ENCODE measurements around the gene KCNC4. TPM values are rescaled to one million over a fixed set of nuclear protein-coding genes. Genes with fewer than 3 reads are reported as not detected.

Gene KCNC4
- total RNA-seq, 2 donors from 2014 or later, result 6.7 to 8.4 TPM

DNA sequence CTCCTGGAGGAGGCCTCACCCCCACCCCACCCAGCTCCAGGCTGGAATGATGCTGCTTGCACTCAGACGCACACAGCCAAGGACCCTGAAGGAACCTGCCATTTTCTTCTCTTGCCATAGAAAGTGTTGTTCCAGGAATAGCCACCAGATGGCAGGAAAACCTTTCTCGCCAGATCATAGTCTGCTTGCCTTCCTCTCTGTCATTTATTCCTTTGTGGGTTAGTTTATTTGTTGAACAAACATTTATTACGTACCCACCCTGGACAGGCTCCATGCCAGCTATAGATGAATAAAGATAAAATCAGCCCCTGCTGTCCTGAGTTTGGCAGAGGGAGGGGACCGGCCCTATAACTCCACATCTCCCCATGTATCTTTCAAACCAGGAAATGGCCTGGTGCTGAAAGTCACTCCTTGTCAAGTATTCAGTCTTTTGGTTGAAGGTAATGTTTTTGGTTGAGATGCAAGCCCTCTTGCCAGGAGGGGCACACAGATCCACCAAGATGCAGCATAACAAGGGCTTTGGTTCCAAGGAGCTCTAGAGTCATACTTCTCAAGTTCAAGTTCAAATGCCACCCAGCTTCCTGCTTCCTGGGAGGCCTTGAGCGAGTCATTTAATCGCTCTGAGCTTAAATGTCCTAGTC is 7.0 kb upstream of the KCNC4 start:
- Histone ChIP-seq H3K27me3 (no peaks in the 10 kb centered on the region), H3K36me3 (no peaks in the 10 kb centered on the region), H3K27ac (peak overlapping the region; percentile 82), H3K4me1 (no peaks in the 10 kb centered on the region), H3K4me3 (no peak overlapping the region), H3K9me3 (no peaks in the 10 kb centered on the region), H3K9ac (ENCODE audit: low read depth in 2 of 2, low read length in 2 of 2) (peak overlapping the region in 1 of 2 donors; percentile 41)
- TF ChIP-seq CTCF (IDR thresholded peaks at IDR 0.05), result peak; percentile 93
- peak; percentile 84 for DNase-seq
- intact Hi-C loops (cut with DNase I), result loop anchor here (5.0 to 10.0 kb wide), 2 partner anchors 214 to 292 kb away; no protein-coding TSS in a partner anchor

DNA sequence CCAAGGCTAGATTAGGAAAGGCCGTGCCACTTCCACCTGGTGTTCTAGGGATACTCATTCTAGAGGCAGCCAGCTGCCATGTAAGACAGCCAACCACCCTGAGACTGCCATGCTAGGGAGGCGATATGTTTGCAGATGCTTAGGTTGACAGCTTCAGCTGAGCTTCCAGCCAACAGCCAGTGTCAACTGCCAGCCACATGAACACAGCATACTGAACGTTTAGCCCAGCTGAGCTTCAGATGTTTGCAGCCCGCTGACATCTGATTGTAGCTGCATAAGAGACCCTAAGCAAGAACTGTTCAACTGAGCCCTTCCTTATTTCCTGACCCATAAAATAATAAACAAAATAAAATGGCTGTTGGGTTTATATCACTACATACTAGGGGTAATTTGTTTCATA is 5.0 kb upstream of the KCNC4 start:
- no peak overlapping the region for H3K27ac ChIP-seq
- no peak for TF ChIP-seq CTCF (IDR thresholded peaks at IDR 0.05)
- H3K9me3 ChIP-seq, result no peaks in the 10 kb centered on the region
- H3K4me1 ChIP-seq, result no peaks in the 10 kb centered on the region
- H3K36me3 ChIP-seq, result no peaks in the 10 kb centered on the region
- H3K27me3 ChIP-seq, result no peaks in the 10 kb centered on the region
- DNase-seq, result no peak
- intact Hi-C loops (cut with DNase I), result loop anchor here (10.0 kb wide), 1 partner anchor 290 kb away; no protein-coding TSS in a partner anchor
- no peak overlapping the region for H3K4me3 ChIP-seq
- H3K9ac ChIP-seq (ENCODE audit: low read depth in 2 of 2, low read length in 2 of 2), result no peak overlapping the region

- Histone ChIP-seq H3K4me1 (no peaks in the 10 kb centered on the region), H3K9ac (ENCODE audit: low read depth in 2 of 2, low read length in 2 of 2) (no peak overlapping the region), H3K27ac (no peak overlapping the region), H3K36me3 (no peaks in the 10 kb centered on the region), H3K9me3 (no peaks in the 10 kb centered on the region), H3K4me3 (no peak overlapping the region), H3K27me3 (no peaks in the 10 kb centered on the region)
- DNase-seq, result no peak
- no peak for TF ChIP-seq CTCF (IDR thresholded peaks at IDR 0.05)
- intact Hi-C loops (cut with DNase I), result loop anchor here (2.0 to 10.0 kb wide), 2 partner anchors 107 to 289 kb away; no protein-coding TSS in a partner anchor
Measured at GRCh38 chr1:110205591-110206155, 4.4 kb upstream of the KCNC4 start.

DNA sequence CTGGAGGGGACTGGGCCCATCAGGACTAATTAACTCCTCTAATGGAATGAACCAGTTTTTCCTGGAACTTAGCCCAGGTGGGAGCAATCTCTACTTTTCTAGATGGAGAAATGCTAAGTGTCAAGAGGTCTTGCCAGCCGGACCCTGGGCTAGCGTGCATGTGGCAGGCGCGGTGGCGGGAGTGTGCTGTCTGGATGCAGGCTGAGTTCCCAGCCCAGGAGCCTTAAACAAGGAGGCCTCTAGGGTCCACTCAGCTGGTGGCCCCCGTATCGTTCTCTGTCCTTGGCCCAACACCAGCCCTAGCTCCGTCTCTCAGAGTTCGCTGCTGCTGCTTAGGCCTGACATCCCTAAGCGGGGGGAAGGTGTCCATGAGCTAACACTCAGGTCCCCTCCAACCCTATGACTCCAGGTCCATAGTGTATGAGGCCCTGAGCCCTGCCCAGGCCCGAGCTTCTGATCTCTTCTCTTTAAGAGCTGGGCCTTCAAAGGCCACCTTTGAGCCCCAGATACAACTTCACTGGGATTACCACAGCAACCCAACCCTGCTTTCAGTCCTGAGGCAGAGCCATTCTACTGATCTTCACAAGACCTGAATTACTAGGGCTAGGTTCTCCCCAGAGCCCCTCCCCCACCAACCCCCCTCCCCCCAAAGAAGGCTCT is 3.7 kb upstream of the KCNC4 start:
- no peak overlapping the region for H3K9ac ChIP-seq (ENCODE audit: low read depth in 2 of 2, low read length in 2 of 2)
- no peaks in the 10 kb centered on the region for H3K27me3 ChIP-seq
- TF ChIP-seq CTCF (IDR thresholded peaks at IDR 0.05), result no peak
- H3K4me3 ChIP-seq, result no peak overlapping the region
- H3K36me3 ChIP-seq, result no peaks in the 10 kb centered on the region
- H3K27ac ChIP-seq, result no peak overlapping the region
- H3K9me3 ChIP-seq, result no peaks in the 10 kb centered on the region
- no peak for DNase-seq
- no peaks in the 10 kb centered on the region for H3K4me1 ChIP-seq
- intact Hi-C loops (cut with DNase I), result loop anchor here (2.0 to 10.0 kb wide), 2 partner anchors 106 to 288 kb away; no protein-coding TSS in a partner anchor

GRCh38 chr1:110207831-110208230 is 2.3 kb upstream of the KCNC4 start:
- Histone ChIP-seq H3K36me3 (no peaks in the 10 kb centered on the region), H3K9me3 (no peaks in the 10 kb centered on the region), H3K27me3 (no peaks in the 10 kb centered on the region), H3K27ac (no peak overlapping the region), H3K4me3 (no peak overlapping the region), H3K4me1 (no peaks in the 10 kb centered on the region), H3K9ac (ENCODE audit: low read depth in 2 of 2, low read length in 2 of 2) (no peak overlapping the region)
- DNase-seq, result peak; percentile 76
- TF ChIP-seq CTCF (IDR thresholded peaks at IDR 0.05), result peak; percentile 88
- intact Hi-C loops (cut with DNase I), result loop anchor here (2.0 to 10.0 kb wide), 2 partner anchors 105 to 287 kb away; no protein-coding TSS in a partner anchor

Measured in colonic mucosa (tissue), 4 donors.